GM23338 (cell line): ENCODE results near the gene NECTIN1. TPM values are rescaled to one million over a fixed set of nuclear protein-coding genes. Genes with fewer than 3 reads are reported as not detected.

ENCODE experiments used
- ATAC-seq: fragments of 200-7000 bp; cut with Tn5 transposase; 3 replicates; pipeline ENCODE4 v1.9.1; 2020
- DNase-seq: peaks from one replicate; pipeline ENCODE4 v3.0.0-alpha.2; 2015; ENCODE audit warnings: low spot score
- H2AFZ ChIP-seq: fragments of 200-600 bp; sonication (generic); 2 replicates; pipeline ENCODE4 v1.8.0; 2016; ENCODE audit warnings: antibody characterized with exemption, mild to moderate bottlenecking, moderate library complexity
- H3F3A ChIP-seq: fragments of 200-600 bp; sonication (generic); replicated peaks from 2 replicates; pipeline ENCODE4 v1.8.0; 2017; ENCODE audit warnings: antibody characterized with exemption, mixed run types, low read depth
- H3K27ac ChIP-seq: fragments of 200-600 bp; sonication (generic); 2 replicates; pipeline ENCODE4 v1.6.1; 2016; ENCODE audit warnings: low read depth
- H3K27me3 ChIP-seq: fragments of 200-600 bp; sonication (generic); 2 replicates; pipeline ENCODE4 v1.8.0; 2016; ENCODE audit warnings: mild to moderate bottlenecking, mixed run types, moderate library complexity; ENCODE audit not compliant: insufficient read depth
- H3K36me3 ChIP-seq: fragments of 200-600 bp; sonication (generic); 2 replicates; pipeline ENCODE4 v1.8.0; 2016; ENCODE audit warnings: mild to moderate bottlenecking; ENCODE audit not compliant: insufficient read depth
- H3K4me1 ChIP-seq: fragments of 200-600 bp; sonication (generic); 2 replicates; pipeline ENCODE4 v1.8.0; 2016; ENCODE audit warnings: mild to moderate bottlenecking, moderate library complexity; ENCODE audit not compliant: insufficient read depth
- H3K4me2 ChIP-seq: fragments of 200-600 bp; sonication (generic); 2 replicates; pipeline ENCODE4 v1.7.1; 2017; ENCODE audit warnings: mixed run types
- H3K4me3 ChIP-seq: fragments of 200-600 bp; sonication (generic); 2 replicates; pipeline ENCODE4 v1.6.1; 2016; ENCODE audit warnings: mixed run types
- H3K79me2 ChIP-seq: fragments of 200-600 bp; sonication (generic); replicated peaks from 2 replicates; pipeline ENCODE4 v1.8.0; 2017; ENCODE audit warnings: mild to moderate bottlenecking; ENCODE audit not compliant: insufficient read depth
- H3K9me2 ChIP-seq: fragments of 200-600 bp; sonication (generic); 2 replicates; pipeline ENCODE4 v1.8.0; 2017; ENCODE audit not compliant: insufficient read depth
- H4K20me1 ChIP-seq: fragments of 200-600 bp; sonication (generic); replicated peaks from 2 replicates; pipeline ENCODE4 v1.8.0; 2017; ENCODE audit warnings: mild to moderate bottlenecking; ENCODE audit not compliant: insufficient read depth
- H3K27ac Mint-ChIP-seq: 2 replicates; pipeline ENCODE4 v1.8.0; 2020; ENCODE audit warnings: inconsistent platforms, mild to moderate bottlenecking, moderate library complexity, mixed read lengths
- H3K27me3 Mint-ChIP-seq: 3 replicates; pipeline ENCODE4 v1.8.0; 2022; ENCODE audit warnings: low read depth, mild to moderate bottlenecking, moderate library complexity, mixed read lengths, inconsistent platforms; ENCODE audit not compliant: insufficient read depth, poor library complexity
- H3K36me3 Mint-ChIP-seq: 3 replicates; pipeline ENCODE4 v1.8.0; 2021; ENCODE audit warnings: low read depth, mild to moderate bottlenecking, inconsistent platforms, moderate library complexity, mixed read lengths
- H3K4me1 Mint-ChIP-seq: 3 replicates; pipeline ENCODE4 v1.8.0; 2020; ENCODE audit warnings: mild to moderate bottlenecking, inconsistent platforms, mixed read lengths
- H3K4me3 Mint-ChIP-seq: 3 replicates; pipeline ENCODE4 v1.8.0; 2021; ENCODE audit warnings: moderate library complexity, mild to moderate bottlenecking, inconsistent platforms, mixed read lengths
- H3K9me3 Mint-ChIP-seq: 3 replicates; pipeline ENCODE4 v1.8.0; 2020; ENCODE audit warnings: moderate library complexity, mild to moderate bottlenecking, inconsistent platforms, mixed read lengths
- CREB1 ChIP-seq: fragments of 250-450 bp; sonication (Bioruptor Pico); IDR thresholded peaks from 2 replicates; pipeline ENCODE4 v1.5.0; 2020; ENCODE audit warnings: low read depth, mild to moderate bottlenecking, moderate library complexity
- EZH2 ChIP-seq: fragments of 200-600 bp; sonication (generic); IDR thresholded peaks from one replicate; pipeline ENCODE4 v1.8.0; 2017; ENCODE audit warnings: antibody characterized with exemption, mild to moderate bottlenecking, low read depth; ENCODE audit not compliant: unreplicated experiment
- EZH2phosphoT487 ChIP-seq: fragments of 200-600 bp; sonication (generic); IDR thresholded peaks from one replicate; pipeline ENCODE4 v1.8.1; 2018; ENCODE audit warnings: antibody characterized with exemption; ENCODE audit not compliant: unreplicated experiment
- JUNB ChIP-seq: IDR thresholded peaks from one replicate; pipeline ENCODE4 v1.6.1; 2016; ENCODE audit warnings: antibody characterized with exemption; ENCODE audit not compliant: unreplicated experiment
- NANOG ChIP-seq: IDR thresholded peaks from 2 replicates; pipeline ENCODE4 v1.6.1; 2016; ENCODE audit warnings: antibody characterized with exemption, borderline replicate concordance
- POLR2AphosphoS5 ChIP-seq: IDR thresholded peaks from 2 replicates; pipeline ENCODE4 v1.6.1; 2016; ENCODE audit warnings: antibody characterized with exemption, low read depth
- STAT1 ChIP-seq: IDR thresholded peaks from one replicate; pipeline ENCODE4 v1.6.1; 2016; ENCODE audit warnings: antibody characterized with exemption; ENCODE audit not compliant: unreplicated experiment
- ZNF114 ChIP-seq: fragments of 250-450 bp; sonication (Bioruptor Pico); IDR thresholded peaks from 2 replicates; pipeline ENCODE4 v1.5.0; 2020; ENCODE audit warnings: mild to moderate bottlenecking, moderate library complexity
- ZNF331 ChIP-seq: fragments of 250-450 bp; sonication (Bioruptor Pico); IDR thresholded peaks from 2 replicates; pipeline ENCODE4 v1.5.0; 2020; ENCODE audit warnings: low read depth, mild to moderate bottlenecking, moderate library complexity
- polyA plus RNA-seq: library from polyadenylated mRNA; unstranded; fragments of >200 nt; fragmentation: Nextera tagmentation; extraction: Ambion mirVana; gene quantifications from 2 replicates; pipeline ENCODE4 v1.2.1, GENCODE V29; 2016
- total RNA-seq: library from RNA; depleted of rRNA; stranded (reverse); fragments of >200 nt; shearing (Covaris generic); gene quantifications from 2 replicates; pipeline ENCODE4 v1.2.3, GENCODE V29; 2014
- TF ChIP-seq, protein P1 (sequence below): fragments of 250-450 bp; sonication (Bioruptor Pico); IDR thresholded peaks from 2 replicates; pipeline ENCODE4 v1.5.0; 2020; ENCODE audit warnings: mild to moderate bottlenecking, moderate library complexity
- TF ChIP-seq, protein P2 (sequence below): IDR thresholded peaks from one replicate; pipeline ENCODE4 v1.6.1; 2018; ENCODE audit warnings: antibody characterized with exemption; ENCODE audit not compliant: unreplicated experiment
- TF ChIP-seq, protein P3 (sequence below), 2 experiments: fragments of 200-600 bp in 1 of 2; sonication (generic) in 1 of 2; conservative IDR thresholded peaks; 2 replicates each; pipeline versions ENCODE4 v1.5.1 to v1.6.1; 2016 to 2017; ENCODE audit warnings: antibody characterized with exemption in 2 of 2, low read depth in 2 of 2, mild to moderate bottlenecking in 2 of 2, moderate library complexity in 1 of 2
- TF ChIP-seq, protein P4 (sequence below): IDR thresholded peaks from 2 replicates; pipeline ENCODE4 v1.6.1; 2016; ENCODE audit warnings: antibody characterized with exemption

NECTIN1 gene
- total and polyA plus RNA-seq, 2 experiments from 2014 or later: 18.7 to 56.3 TPM

DNA sequence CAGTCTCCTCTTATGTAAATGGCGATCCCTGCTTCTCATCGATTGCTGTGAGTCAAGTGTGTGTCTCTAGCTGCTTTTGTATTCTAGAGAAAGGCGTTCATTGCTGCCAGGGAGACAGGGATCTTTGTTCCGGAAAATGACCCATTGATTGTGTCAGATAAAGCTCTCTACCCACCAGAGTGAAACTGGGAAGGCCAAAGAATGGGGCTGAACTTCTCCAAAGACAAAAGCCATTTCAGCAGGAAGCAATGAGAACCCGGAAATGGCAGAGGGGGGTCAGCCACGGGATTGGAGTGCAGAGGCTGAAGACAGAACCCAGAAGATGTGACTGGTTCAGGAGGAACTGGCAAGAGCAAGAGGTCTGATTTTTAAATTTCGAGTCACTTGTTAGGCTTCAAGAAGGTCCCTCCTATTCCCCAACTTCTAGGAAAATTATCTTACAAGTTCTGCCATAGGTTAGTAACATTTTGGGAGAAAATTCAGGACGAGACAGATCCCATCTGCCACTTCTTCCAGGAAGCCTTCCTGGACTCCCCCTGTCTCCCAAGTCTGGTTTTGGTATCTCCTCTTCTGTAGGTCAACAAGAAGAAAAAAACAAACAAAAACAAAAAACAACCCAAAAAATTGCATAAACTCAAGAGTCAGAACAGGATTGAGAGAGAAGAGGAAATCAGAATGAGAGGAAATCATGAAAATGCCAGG lies 110.6 kb downstream of the NECTIN1 start:
- Mint-ChIP-seq H3K4me3 (no peak overlapping the region), H3K36me3 (no peaks in the 10 kb centered on the region), H3K27ac (no peak overlapping the region), H3K9me3 (no peaks in the 10 kb centered on the region; the same call in 2 of the 3 replicates), H3K27me3 (peaks cover 12% of the 10 kb centered on the region), H3K4me1 (peaks cover 35% of the 10 kb centered on the region)
- Histone ChIP-seq H3K4me1 (peaks cover 18% of the 10 kb centered on the region; the same call in 1 of the 2 replicates), H3F3A (no peaks in the 10 kb centered on the region), H3K79me2 (no peaks in the 10 kb centered on the region), H4K20me1 (no peaks in the 10 kb centered on the region; the same call in 1 of the 2 replicates), H2AFZ (peak overlapping the region; percentile 60; the same call in 1 of the 2 replicates), H3K27ac (no peak overlapping the region), H3K9me2 (no peaks in the 10 kb centered on the region), H3K4me2 (no peak overlapping the region), H3K4me3 (no peak overlapping the region), H3K27me3 (no peaks in the 10 kb centered on the region), H3K36me3 (no peaks in the 10 kb centered on the region)
- TF ChIP-seq, protein P1, sequence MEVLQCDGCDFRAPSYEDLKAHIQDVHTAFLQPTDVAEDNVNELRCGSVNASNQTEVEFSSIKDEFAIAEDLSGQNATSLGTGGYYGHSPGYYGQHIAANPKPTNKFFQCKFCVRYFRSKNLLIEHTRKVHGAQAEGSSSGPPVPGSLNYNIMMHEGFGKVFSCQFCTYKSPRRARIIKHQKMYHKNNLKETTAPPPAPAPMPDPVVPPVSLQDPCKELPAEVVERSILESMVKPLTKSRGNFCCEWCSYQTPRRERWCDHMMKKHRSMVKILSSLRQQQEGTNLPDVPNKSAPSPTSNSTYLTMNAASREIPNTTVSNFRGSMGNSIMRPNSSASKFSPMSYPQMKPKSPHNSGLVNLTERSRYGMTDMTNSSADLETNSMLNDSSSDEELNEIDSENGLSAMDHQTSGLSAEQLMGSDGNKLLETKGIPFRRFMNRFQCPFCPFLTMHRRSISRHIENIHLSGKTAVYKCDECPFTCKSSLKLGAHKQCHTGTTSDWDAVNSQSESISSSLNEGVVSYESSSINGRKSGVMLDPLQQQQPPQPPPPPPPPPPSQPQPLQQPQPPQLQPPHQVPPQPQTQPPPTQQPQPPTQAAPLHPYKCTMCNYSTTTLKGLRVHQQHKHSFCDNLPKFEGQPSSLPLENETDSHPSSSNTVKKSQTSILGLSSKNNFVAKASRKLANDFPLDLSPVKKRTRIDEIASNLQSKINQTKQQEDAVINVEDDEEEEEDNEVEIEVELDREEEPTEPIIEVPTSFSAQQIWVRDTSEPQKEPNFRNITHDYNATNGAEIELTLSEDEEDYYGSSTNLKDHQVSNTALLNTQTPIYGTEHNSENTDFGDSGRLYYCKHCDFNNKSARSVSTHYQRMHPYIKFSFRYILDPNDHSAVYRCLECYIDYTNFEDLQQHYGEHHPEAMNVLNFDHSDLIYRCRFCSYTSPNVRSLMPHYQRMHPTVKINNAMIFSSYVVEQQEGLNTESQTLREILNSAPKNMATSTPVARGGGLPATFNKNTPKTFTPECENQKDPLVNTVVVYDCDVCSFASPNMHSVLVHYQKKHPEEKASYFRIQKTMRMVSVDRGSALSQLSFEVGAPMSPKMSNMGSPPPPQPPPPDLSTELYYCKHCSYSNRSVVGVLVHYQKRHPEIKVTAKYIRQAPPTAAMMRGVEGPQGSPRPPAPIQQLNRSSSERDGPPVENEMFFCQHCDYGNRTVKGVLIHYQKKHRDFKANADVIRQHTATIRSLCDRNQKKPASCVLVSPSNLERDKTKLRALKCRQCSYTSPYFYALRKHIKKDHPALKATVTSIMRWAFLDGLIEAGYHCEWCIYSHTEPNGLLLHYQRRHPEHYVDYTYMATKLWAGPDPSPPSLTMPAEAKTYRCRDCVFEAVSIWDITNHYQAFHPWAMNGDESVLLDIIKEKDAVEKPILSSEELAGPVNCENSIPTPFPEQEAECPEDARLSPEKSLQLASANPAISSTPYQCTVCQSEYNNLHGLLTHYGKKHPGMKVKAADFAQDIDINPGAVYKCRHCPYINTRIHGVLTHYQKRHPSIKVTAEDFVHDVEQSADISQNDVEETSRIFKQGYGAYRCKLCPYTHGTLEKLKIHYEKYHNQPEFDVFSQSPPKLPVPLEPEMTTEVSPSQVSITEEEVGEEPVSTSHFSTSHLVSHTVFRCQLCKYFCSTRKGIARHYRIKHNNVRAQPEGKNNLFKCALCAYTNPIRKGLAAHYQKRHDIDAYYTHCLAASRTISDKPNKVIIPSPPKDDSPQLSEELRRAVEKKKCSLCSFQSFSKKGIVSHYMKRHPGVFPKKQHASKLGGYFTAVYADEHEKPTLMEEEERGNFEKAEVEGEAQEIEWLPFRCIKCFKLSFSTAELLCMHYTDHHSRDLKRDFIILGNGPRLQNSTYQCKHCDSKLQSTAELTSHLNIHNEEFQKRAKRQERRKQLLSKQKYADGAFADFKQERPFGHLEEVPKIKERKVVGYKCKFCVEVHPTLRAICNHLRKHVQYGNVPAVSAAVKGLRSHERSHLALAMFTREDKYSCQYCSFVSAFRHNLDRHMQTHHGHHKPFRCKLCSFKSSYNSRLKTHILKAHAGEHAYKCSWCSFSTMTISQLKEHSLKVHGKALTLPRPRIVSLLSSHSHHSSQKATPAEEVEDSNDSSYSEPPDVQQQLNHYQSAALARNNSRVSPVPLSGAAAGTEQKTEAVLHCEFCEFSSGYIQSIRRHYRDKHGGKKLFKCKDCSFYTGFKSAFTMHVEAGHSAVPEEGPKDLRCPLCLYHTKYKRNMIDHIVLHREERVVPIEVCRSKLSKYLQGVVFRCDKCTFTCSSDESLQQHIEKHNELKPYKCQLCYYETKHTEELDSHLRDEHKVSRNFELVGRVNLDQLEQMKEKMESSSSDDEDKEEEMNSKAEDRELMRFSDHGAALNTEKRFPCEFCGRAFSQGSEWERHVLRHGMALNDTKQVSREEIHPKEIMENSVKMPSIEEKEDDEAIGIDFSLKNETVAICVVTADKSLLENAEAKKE (CRISPR knock-in tag): no peak
- TF ChIP-seq EZH2phosphoT487 (no peak), POLR2AphosphoS5 (no peak), CREB1 (CRISPR knock-in tag) (no peak), JUNB (no peak), EZH2 (no peak), NANOG (no peak), STAT1 (no peak), ZNF331 (CRISPR knock-in tag) (no peak), ZNF114 (CRISPR knock-in tag) (no peak)
- TF ChIP-seq, protein P2, sequence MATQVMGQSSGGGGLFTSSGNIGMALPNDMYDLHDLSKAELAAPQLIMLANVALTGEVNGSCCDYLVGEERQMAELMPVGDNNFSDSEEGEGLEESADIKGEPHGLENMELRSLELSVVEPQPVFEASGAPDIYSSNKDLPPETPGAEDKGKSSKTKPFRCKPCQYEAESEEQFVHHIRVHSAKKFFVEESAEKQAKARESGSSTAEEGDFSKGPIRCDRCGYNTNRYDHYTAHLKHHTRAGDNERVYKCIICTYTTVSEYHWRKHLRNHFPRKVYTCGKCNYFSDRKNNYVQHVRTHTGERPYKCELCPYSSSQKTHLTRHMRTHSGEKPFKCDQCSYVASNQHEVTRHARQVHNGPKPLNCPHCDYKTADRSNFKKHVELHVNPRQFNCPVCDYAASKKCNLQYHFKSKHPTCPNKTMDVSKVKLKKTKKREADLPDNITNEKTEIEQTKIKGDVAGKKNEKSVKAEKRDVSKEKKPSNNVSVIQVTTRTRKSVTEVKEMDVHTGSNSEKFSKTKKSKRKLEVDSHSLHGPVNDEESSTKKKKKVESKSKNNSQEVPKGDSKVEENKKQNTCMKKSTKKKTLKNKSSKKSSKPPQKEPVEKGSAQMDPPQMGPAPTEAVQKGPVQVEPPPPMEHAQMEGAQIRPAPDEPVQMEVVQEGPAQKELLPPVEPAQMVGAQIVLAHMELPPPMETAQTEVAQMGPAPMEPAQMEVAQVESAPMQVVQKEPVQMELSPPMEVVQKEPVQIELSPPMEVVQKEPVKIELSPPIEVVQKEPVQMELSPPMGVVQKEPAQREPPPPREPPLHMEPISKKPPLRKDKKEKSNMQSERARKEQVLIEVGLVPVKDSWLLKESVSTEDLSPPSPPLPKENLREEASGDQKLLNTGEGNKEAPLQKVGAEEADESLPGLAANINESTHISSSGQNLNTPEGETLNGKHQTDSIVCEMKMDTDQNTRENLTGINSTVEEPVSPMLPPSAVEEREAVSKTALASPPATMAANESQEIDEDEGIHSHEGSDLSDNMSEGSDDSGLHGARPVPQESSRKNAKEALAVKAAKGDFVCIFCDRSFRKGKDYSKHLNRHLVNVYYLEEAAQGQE: no peak
- TF ChIP-seq, protein P3, sequence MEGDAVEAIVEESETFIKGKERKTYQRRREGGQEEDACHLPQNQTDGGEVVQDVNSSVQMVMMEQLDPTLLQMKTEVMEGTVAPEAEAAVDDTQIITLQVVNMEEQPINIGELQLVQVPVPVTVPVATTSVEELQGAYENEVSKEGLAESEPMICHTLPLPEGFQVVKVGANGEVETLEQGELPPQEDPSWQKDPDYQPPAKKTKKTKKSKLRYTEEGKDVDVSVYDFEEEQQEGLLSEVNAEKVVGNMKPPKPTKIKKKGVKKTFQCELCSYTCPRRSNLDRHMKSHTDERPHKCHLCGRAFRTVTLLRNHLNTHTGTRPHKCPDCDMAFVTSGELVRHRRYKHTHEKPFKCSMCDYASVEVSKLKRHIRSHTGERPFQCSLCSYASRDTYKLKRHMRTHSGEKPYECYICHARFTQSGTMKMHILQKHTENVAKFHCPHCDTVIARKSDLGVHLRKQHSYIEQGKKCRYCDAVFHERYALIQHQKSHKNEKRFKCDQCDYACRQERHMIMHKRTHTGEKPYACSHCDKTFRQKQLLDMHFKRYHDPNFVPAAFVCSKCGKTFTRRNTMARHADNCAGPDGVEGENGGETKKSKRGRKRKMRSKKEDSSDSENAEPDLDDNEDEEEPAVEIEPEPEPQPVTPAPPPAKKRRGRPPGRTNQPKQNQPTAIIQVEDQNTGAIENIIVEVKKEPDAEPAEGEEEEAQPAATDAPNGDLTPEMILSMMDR (conservative IDR thresholded peaks at IDR 0.05; ENCODE audit: low read depth in 2 of 2): no peak
- TF ChIP-seq, protein P4, sequence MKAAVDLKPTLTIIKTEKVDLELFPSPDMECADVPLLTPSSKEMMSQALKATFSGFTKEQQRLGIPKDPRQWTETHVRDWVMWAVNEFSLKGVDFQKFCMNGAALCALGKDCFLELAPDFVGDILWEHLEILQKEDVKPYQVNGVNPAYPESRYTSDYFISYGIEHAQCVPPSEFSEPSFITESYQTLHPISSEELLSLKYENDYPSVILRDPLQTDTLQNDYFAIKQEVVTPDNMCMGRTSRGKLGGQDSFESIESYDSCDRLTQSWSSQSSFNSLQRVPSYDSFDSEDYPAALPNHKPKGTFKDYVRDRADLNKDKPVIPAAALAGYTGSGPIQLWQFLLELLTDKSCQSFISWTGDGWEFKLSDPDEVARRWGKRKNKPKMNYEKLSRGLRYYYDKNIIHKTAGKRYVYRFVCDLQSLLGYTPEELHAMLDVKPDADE: no peak
- DNase-seq (no peak), ATAC-seq (no peak; the same call in 1 of the 3 replicates)
